Panc1 (cell line): ENCODE results near the gene ENTPD1. TPM values are rescaled to one million over a fixed set of nuclear protein-coding genes. Genes with fewer than 3 reads are reported as not detected.
A peak's percentile ranks its signal among the peaks of the same experiment; 100 is the strongest.

ENCODE experiments used
- ATAC-seq: fragments of 200-7000 bp; cut with Tn5 transposase; 2 replicates; pipeline ENCODE4 v1.9.1; 2020; ENCODE audit warnings: mild to moderate bottlenecking, moderate library complexity
- Bru-seq: library from RNA; stranded (reverse); fragments of 400-500 nt; gene quantifications from one replicate; lab custom pipeline; 2021; lab: Mats Ljungman, UMichigan
- BruChase-seq, 2 experiments: library from RNA; stranded (reverse); fragments of 400-500 nt; gene quantifications; one replicate each; lab custom pipeline; 2021; lab: Mats Ljungman, UMichigan
- BruUV-seq: library from RNA; stranded (reverse); fragments of 400-500 nt; replicated peaks from 2 replicates; lab custom pipeline; 2021; lab: Mats Ljungman, UMichigan
- CTCF ChIA-PET: fragments of 300-600 bp; sonication (Branson Sonifier 250); formaldehyde crosslinking; loops from one replicate; lab custom pipeline; 2022; ENCODE audit warnings: antibody characterized with exemption; lab: Charles Lee
- POLR2A ChIA-PET: fragments of 300-600 bp; sonication (Branson Sonifier 250); formaldehyde crosslinking; loops from one replicate; lab custom pipeline; 2022; ENCODE audit warnings: antibody characterized with exemption; lab: Charles Lee
- DNase-seq: peaks from one replicate; pipeline ENCODE4 v3.0.0-alpha.2; 2010; ENCODE audit warnings: low read depth, low spot score
- H3K27ac ChIP-seq: 2 replicates; pipeline ENCODE4 v1.5.1; 2011; ENCODE audit warnings: mild to moderate bottlenecking, low read length, inconsistent platforms
- H3K27me3 ChIP-seq: fragments of 200-500 bp; sonication (Bioruptor generic); 2 replicates; pipeline ENCODE4 v1.6.0; 2014; ENCODE audit warnings: low read length, inconsistent platforms; ENCODE audit not compliant: control insufficient read depth, insufficient read depth
- H3K36me3 ChIP-seq: fragments of 200-500 bp; sonication (Bioruptor generic); 2 replicates; pipeline ENCODE4 v1.5.1; 2014; ENCODE audit warnings: inconsistent platforms, mild to moderate bottlenecking, low read length, moderate library complexity; ENCODE audit not compliant: control insufficient read depth, insufficient read depth
- H3K4me1 ChIP-seq: 2 replicates; pipeline ENCODE4 v1.5.1; 2011; ENCODE audit warnings: inconsistent platforms, mild to moderate bottlenecking, low read length, moderate library complexity; ENCODE audit not compliant: control insufficient read depth, insufficient read depth
- H3K4me3 ChIP-seq, 2 experiments: 2 replicates each; pipeline ENCODE4 v1.5.1; 2011 to 2012; ENCODE audit warnings: low read depth in 2 of 2, low read length in 2 of 2, mild to moderate bottlenecking in 2 of 2, inconsistent platforms in 1 of 2, moderate library complexity in 1 of 2
- H3K9me3 ChIP-seq: fragments of 200-500 bp; sonication (Bioruptor generic); 2 replicates; pipeline ENCODE4 v1.5.1; 2014; ENCODE audit warnings: low read depth, mild to moderate bottlenecking, inconsistent platforms, low read length, moderate library complexity; ENCODE audit not compliant: control insufficient read depth, insufficient read depth
- POLR2AphosphoS5 ChIP-seq: IDR thresholded peaks from 2 replicates; pipeline ENCODE4 v1.6.1; 2012; ENCODE audit warnings: mild to moderate bottlenecking, low read depth, low read length, moderate library complexity
- SIN3A ChIP-seq: IDR thresholded peaks from 2 replicates; pipeline ENCODE4 v1.6.1; 2012; ENCODE audit warnings: low read depth, mild to moderate bottlenecking, low read length, moderate library complexity, borderline replicate concordance; ENCODE audit not compliant: insufficient read depth
- TCF7L2 ChIP-seq: IDR thresholded peaks from 2 replicates; pipeline ENCODE4 v1.6.1; 2011; ENCODE audit warnings: mild to moderate bottlenecking, low read depth, low read length, inconsistent platforms
- in situ Hi-C: cut with HindIII; loops from 2 replicates; pipeline ENCODE4 v1.10.0; 2016; ENCODE audit warnings: low sequenced_read_pairs, low pct_unique_long_range_greater_than_20kb
- intact Hi-C: fragments of 100-400 bp; cut with micrococcal nuclease; formaldehyde crosslinking; loops from one replicate; pipeline ENCODE4 v1.10.0; 2022; ENCODE audit not compliant: unreplicated experiment
- long read RNA-seq: library from polyadenylated mRNA; unstranded; transcript quantifications from one replicate; pipeline ENCODE4 v2.0.0, GENCODE V29; 2021; ENCODE audit not compliant: unreplicated experiment
- polyA plus RNA-seq: library from polyadenylated mRNA; unstranded; fragments of >200 nt; gene quantifications from one replicate; pipeline ENCODE4 v1.2.1, GENCODE V29; 2012; ENCODE audit warnings: missing spikeins; ENCODE audit not compliant: insufficient read length
- total RNA-seq: library from RNA; stranded (reverse); gene quantifications from one replicate; pipeline ENCODE4 v1.2.1, GENCODE V29; 2021; ENCODE audit not compliant: unreplicated experiment
- TF ChIP-seq, protein P1 (sequence below), 2 experiments: IDR thresholded peaks; 2 replicates each; pipeline ENCODE4 v1.6.1; 2011 to 2012; ENCODE audit warnings: low read depth in 2 of 2, control low read depth in 1 of 2, low read length in 1 of 2, mild to moderate bottlenecking in 1 of 2, moderate library complexity in 1 of 2; ENCODE audit not compliant: insufficient read depth in 1 of 2
- TF ChIP-seq, protein P2 (sequence below): fragments of 450-650 bp; IDR thresholded peaks from 2 replicates; pipeline ENCODE4 v1.5.1; 2017; ENCODE audit warnings: mild to moderate bottlenecking

ENTPD1 gene, protein sequence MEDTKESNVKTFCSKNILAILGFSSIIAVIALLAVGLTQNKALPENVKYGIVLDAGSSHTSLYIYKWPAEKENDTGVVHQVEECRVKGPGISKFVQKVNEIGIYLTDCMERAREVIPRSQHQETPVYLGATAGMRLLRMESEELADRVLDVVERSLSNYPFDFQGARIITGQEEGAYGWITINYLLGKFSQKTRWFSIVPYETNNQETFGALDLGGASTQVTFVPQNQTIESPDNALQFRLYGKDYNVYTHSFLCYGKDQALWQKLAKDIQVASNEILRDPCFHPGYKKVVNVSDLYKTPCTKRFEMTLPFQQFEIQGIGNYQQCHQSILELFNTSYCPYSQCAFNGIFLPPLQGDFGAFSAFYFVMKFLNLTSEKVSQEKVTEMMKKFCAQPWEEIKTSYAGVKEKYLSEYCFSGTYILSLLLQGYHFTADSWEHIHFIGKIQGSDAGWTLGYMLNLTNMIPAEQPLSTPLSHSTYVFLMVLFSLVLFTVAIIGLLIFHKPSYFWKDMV
- total RNA-seq (0.31 TPM), Bru-seq, nascent RNA (percentile 19 among the genes with signal in this experiment), BruChase-seq, experiment 1, labeled RNA remaining after a 2-hour chase (percentile 18 among the genes with signal in this experiment), BruChase-seq, experiment 2, labeled RNA remaining after a 6-hour chase (percentile 24 among the genes with signal in this experiment)
- 0.88 TPM for polyA plus RNA-seq
- long read RNA-seq = 0 reads

- intact Hi-C loops = no loop called here
- Histone ChIP-seq H3K9me3 (no peaks in the 10 kb centered on the region), H3K4me1 (no peaks in the 10 kb centered on the region), H3K27me3 (peaks cover 12% of the 10 kb centered on the region), H3K4me3 (peak within 1 kb of the TSS in 1 of 2 experiments; percentile 27; a peak in 2 of 4 replicates), H3K27ac (no peak within 1 kb of the TSS), H3K36me3 (no peaks in the 10 kb centered on the region)
- no TSS peak for BruUV-seq
- ChIA-PET POLR2A (no interaction called here), CTCF (no interaction called here)
- ATAC-seq (no peak), DNase-seq (no peak)
- TF ChIP-seq, protein P1, sequence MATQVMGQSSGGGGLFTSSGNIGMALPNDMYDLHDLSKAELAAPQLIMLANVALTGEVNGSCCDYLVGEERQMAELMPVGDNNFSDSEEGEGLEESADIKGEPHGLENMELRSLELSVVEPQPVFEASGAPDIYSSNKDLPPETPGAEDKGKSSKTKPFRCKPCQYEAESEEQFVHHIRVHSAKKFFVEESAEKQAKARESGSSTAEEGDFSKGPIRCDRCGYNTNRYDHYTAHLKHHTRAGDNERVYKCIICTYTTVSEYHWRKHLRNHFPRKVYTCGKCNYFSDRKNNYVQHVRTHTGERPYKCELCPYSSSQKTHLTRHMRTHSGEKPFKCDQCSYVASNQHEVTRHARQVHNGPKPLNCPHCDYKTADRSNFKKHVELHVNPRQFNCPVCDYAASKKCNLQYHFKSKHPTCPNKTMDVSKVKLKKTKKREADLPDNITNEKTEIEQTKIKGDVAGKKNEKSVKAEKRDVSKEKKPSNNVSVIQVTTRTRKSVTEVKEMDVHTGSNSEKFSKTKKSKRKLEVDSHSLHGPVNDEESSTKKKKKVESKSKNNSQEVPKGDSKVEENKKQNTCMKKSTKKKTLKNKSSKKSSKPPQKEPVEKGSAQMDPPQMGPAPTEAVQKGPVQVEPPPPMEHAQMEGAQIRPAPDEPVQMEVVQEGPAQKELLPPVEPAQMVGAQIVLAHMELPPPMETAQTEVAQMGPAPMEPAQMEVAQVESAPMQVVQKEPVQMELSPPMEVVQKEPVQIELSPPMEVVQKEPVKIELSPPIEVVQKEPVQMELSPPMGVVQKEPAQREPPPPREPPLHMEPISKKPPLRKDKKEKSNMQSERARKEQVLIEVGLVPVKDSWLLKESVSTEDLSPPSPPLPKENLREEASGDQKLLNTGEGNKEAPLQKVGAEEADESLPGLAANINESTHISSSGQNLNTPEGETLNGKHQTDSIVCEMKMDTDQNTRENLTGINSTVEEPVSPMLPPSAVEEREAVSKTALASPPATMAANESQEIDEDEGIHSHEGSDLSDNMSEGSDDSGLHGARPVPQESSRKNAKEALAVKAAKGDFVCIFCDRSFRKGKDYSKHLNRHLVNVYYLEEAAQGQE (IDR thresholded peaks at IDR 0.05; ENCODE audit: insufficient read depth in 1 of 2, low read depth in 2 of 2, low read length in 1 of 2) = no peak
- TF ChIP-seq, protein P2, sequence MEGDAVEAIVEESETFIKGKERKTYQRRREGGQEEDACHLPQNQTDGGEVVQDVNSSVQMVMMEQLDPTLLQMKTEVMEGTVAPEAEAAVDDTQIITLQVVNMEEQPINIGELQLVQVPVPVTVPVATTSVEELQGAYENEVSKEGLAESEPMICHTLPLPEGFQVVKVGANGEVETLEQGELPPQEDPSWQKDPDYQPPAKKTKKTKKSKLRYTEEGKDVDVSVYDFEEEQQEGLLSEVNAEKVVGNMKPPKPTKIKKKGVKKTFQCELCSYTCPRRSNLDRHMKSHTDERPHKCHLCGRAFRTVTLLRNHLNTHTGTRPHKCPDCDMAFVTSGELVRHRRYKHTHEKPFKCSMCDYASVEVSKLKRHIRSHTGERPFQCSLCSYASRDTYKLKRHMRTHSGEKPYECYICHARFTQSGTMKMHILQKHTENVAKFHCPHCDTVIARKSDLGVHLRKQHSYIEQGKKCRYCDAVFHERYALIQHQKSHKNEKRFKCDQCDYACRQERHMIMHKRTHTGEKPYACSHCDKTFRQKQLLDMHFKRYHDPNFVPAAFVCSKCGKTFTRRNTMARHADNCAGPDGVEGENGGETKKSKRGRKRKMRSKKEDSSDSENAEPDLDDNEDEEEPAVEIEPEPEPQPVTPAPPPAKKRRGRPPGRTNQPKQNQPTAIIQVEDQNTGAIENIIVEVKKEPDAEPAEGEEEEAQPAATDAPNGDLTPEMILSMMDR = no peak
- TF ChIP-seq POLR2AphosphoS5 = no peak
- no peak for TF ChIP-seq SIN3A
- TF ChIP-seq TCF7L2 = no peak
- in situ Hi-C loops = no loop called here
Measured at GRCh38 chr10:95756041-95756761, at the start of gene ENTPD1. Gene ENTPD1, plus strand, starts transcription at chr10:95756163. Its CDS starts 77 bp downstream, at chr10:95756240.

DNA sequence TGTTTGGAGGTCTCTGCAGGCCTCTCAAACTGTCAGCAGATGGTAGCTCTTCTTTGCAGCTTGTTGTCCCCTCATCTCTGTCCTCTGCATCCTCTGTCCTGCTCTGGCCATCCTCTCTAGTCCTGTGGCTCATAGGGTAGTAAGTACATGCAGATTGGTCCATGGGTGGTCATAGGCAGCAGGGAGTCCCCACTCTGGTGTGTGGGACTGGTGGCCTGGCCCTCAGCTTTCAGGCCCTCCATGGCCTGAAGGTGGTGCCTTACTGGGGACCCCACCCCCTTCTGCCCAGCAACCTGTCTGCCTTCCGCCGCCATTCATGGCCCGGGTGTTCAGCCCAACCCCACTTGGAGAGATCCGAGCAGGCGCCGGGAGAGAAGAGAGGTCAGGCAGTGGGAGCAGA lies 49.4 kb upstream of the ENTPD1 start:
- Histone ChIP-seq H3K4me1 (no peaks in the 10 kb centered on the region), H3K27me3 (no peaks in the 10 kb centered on the region), H3K27ac (no peak overlapping the region), H3K36me3 (no peaks in the 10 kb centered on the region), H3K4me3 (no peak overlapping the region), H3K9me3 (no peaks in the 10 kb centered on the region)
- no TSS peak for BruUV-seq
- TF ChIP-seq, protein P1 (IDR thresholded peaks at IDR 0.05; ENCODE audit: insufficient read depth in 1 of 2, low read depth in 2 of 2, low read length in 1 of 2) = no peak
- TF ChIP-seq TCF7L2 = no peak
- no peak for TF ChIP-seq SIN3A
- TF ChIP-seq, protein P2 = no peak
- intact Hi-C loops = no loop called here
- in situ Hi-C loops = no loop called here
- POLR2A ChIA-PET = no interaction called here
- no peak for DNase-seq
- CTCF ChIA-PET = interaction anchor here (1.4 kb wide), 1 partner anchor 13 kb away, joined by 3 read pairs; the partner anchor contains the start of gene TCTN3
- ATAC-seq = 0 out of 2 replicates have a peak, but pooled peaks have one; percentile 48
